ENCODE data around the gene ZNF414.
A peak's percentile ranks its signal among the peaks of the same experiment; 100 is the strongest.

ZNF414 gene

GRCh38 chr19:8460516-8461298 lies 53.3 kb downstream of the ZNF414 start:
- no peaks in the 10 kb centered on the region for H3K9me3 ChIP-seq (ENCODE audit: control insufficient read depth in 1 of 2, low read length in 2 of 2)
- H3K36me3 ChIP-seq (ENCODE audit: control insufficient read depth in 1 of 2, insufficient read depth in 2 of 2, low read length in 2 of 2), result peaks cover 35 to 39% of the 10 kb centered on the region in 2 donors
- peak overlapping the region; percentile 17 for H3K27ac ChIP-seq (ENCODE audit: low read length)
- H3K4me3 ChIP-seq (ENCODE audit: low read depth in 1 of 2, low read length in 2 of 2), result no peak overlapping the region
- peaks cover 30 to 67% of the 10 kb centered on the region in 2 donors for H3K4me1 ChIP-seq (ENCODE audit: control insufficient read depth in 1 of 2, insufficient read depth in 2 of 2, low read length in 2 of 2)
- H3K27me3 ChIP-seq (ENCODE audit: low read depth, low read length), result no peaks in the 10 kb centered on the region

Data from muscle layer of duodenum (tissue), 2 donors.